HepG2 (cell line): ENCODE results near the gene SSH3. TPM values are rescaled to one million over a fixed set of nuclear protein-coding genes. Genes with fewer than 3 reads are reported as not detected.
A peak's percentile ranks its signal among the peaks of the same experiment; 100 is the strongest.

Source experiments
- ATAC-seq: fragments of 200-7000 bp; cut with Tn5 transposase; 3 replicates; pipeline ENCODE4 v1.9.1; 2020; ENCODE audit warnings: mild to moderate bottlenecking, moderate library complexity
- BruUV-seq: library from RNA; stranded (reverse); fragments of 400-500 nt; replicated peaks from 2 replicates; lab custom pipeline; 2021; lab: Mats Ljungman, UMichigan
- CTCF ChIA-PET: fragments of 300-600 bp; formaldehyde crosslinking; extraction: SDS; loops from one replicate; lab custom pipeline; 2021; ENCODE audit warnings: low total read pairs, inconsistent platforms, low intra/inter-chr PET ratio; lab: Yijun Ruan, JAX
- POLR2A ChIA-PET: fragments of 350-600 bp; sonication (Branson Sonifier 250); formaldehyde crosslinking; loops from one replicate; lab custom pipeline; 2020; ENCODE audit warnings: antibody characterized with exemption, inconsistent platforms; lab: Yijun Ruan, JAX
- DNase-seq: peaks from one replicate; pipeline ENCODE4 v3.0.0-alpha.2; 2015; ENCODE audit warnings: low spot score
- FAIRE-seq: peaks from 3 replicates; lab custom pipeline; 2011; peaks lifted over from hg19 to GRCh38; lab: Jason Lieb, UNC
- H2AFZ ChIP-seq: one replicate; pipeline ENCODE4 v1.6.1; 2011; ENCODE audit warnings: low read length, inconsistent platforms
- H3K27ac ChIP-seq: fragments of 300-600 bp; 3 replicates; pipeline ENCODE4 v1.8.0; 2011; ENCODE audit warnings: mixed run types, mild to moderate bottlenecking, mixed read lengths, low read length, inconsistent platforms; ENCODE audit not compliant: insufficient read depth; ENCODE audit errors: extremely low read length
- H3K27me3 ChIP-seq, 2 experiments: fragments of 200-600 bp in 1 of 2; 2 replicates in 1 of 2; 3 replicates in 1 of 2; pipeline versions ENCODE4 v1.6.0 to v1.8.0; 2011; ENCODE audit warnings: low read length in 2 of 2, mild to moderate bottlenecking in 2 of 2, moderate library complexity in 2 of 2, inconsistent platforms in 1 of 2; ENCODE audit not compliant: insufficient read depth in 2 of 2, control insufficient read depth in 1 of 2
- H3K36me3 ChIP-seq, 2 experiments: fragments of 200-600 bp in 1 of 2; replicated peaks in 1 of 2; 2 replicates in 1 of 2; 3 replicates in 1 of 2; pipeline versions ENCODE4 v1.5.1 to v1.8.0; 2011; ENCODE audit warnings: low read length in 2 of 2, inconsistent platforms in 1 of 2; ENCODE audit not compliant: insufficient read depth in 2 of 2, control insufficient read depth in 1 of 2
- H3K4me1 ChIP-seq: 2 replicates; pipeline ENCODE4 v1.5.1; 2012; ENCODE audit warnings: low read length, inconsistent platforms; ENCODE audit not compliant: insufficient read depth
- H3K4me2 ChIP-seq: 2 replicates; pipeline ENCODE4 v1.6.0; 2011; ENCODE audit warnings: low read depth, low read length, inconsistent platforms
- H3K4me3 ChIP-seq, 3 experiments: fragments of 200-600 bp in 1 of 3; sonication (generic), shearing (Covaris generic) in 1 of 3; replicated peaks in 1 of 3; 2 replicates each; pipeline ENCODE4 v1.5.1; 2011 to 2016; ENCODE audit warnings: low read length in 3 of 3, inconsistent platforms in 2 of 3, low read depth in 2 of 3, mild to moderate bottlenecking in 2 of 3, control low read depth in 1 of 3, mixed read lengths in 1 of 3; ENCODE audit not compliant: insufficient read depth in 1 of 3
- H3K79me2 ChIP-seq: one replicate; pipeline ENCODE4 v1.6.1; 2011; ENCODE audit warnings: low read length, inconsistent platforms; ENCODE audit not compliant: insufficient read depth
- H3K9ac ChIP-seq: 2 replicates; pipeline ENCODE4 v1.6.0; 2011; ENCODE audit warnings: mild to moderate bottlenecking, low read depth, low read length, inconsistent platforms; ENCODE audit not compliant: insufficient read depth
- H3K9me3 ChIP-seq: 2 replicates; pipeline ENCODE4 v1.5.1; 2012; ENCODE audit warnings: mild to moderate bottlenecking, low read length
- H4K20me1 ChIP-seq: 2 replicates; pipeline ENCODE4 v1.6.0; 2011; ENCODE audit warnings: inconsistent platforms, mild to moderate bottlenecking, low read length, moderate library complexity; ENCODE audit not compliant: insufficient read depth
- ATF7 ChIP-seq, 2 experiments: fragments of 450-650 bp in 1 of 2; sonication (generic) in 1 of 2; formaldehyde crosslinking in 1 of 2; IDR thresholded peaks; 2 replicates each; pipeline versions ENCODE4 v1.4.0 to v1.6.1; 2016 to 2020; ENCODE audit warnings: antibody characterized with exemption in 1 of 2, mild to moderate bottlenecking in 1 of 2, missing genetic modification reagents in 1 of 2
- GPBP1L1 ChIP-seq: sonication (generic); formaldehyde crosslinking; IDR thresholded peaks from 2 replicates; pipeline ENCODE4 v1.5.0; 2020; ENCODE audit warnings: mild to moderate bottlenecking, missing genetic modification reagents
- PHF5A ChIP-seq: IDR thresholded peaks from one replicate; pipeline ENCODE4 v1.6.1; 2018; ENCODE audit warnings: low read depth, missing genetic modification reagents; ENCODE audit not compliant: unreplicated experiment
- PRDM4 ChIP-seq: sonication (generic); formaldehyde crosslinking; IDR thresholded peaks from 2 replicates; pipeline ENCODE4 v1.9.0; 2021; ENCODE audit warnings: missing genetic modification reagents, borderline replicate concordance
- RBFOX2 ChIP-seq: fragments of 200-400 bp; formaldehyde crosslinking; IDR thresholded peaks from 2 replicates; pipeline ENCODE4 v1.6.1; 2017; ENCODE audit warnings: low read depth, mild to moderate bottlenecking, low read length
- SMAD3 ChIP-seq: sonication (generic); formaldehyde crosslinking; IDR thresholded peaks from 2 replicates; pipeline ENCODE4 v1.4.0; 2020; ENCODE audit warnings: missing genetic modification reagents
- SP5 ChIP-seq: IDR thresholded peaks from 2 replicates; pipeline ENCODE4 v1.6.1; 2016; ENCODE audit warnings: low read depth, borderline replicate concordance
- TAF15 ChIP-seq: fragments of 200-400 bp; formaldehyde crosslinking; IDR thresholded peaks from one replicate; pipeline ENCODE4 v1.6.1; 2018; ENCODE audit warnings: mild to moderate bottlenecking, low read depth, low read length; ENCODE audit not compliant: poor library complexity, severe bottlenecking
- TCF12 ChIP-seq, 2 experiments: fragments of 450-650 bp in 1 of 2; sonication (generic) in 1 of 2; formaldehyde crosslinking in 1 of 2; IDR thresholded peaks; 2 replicates each; pipeline versions ENCODE4 v1.6.1 to v1.8.0; 2017 to 2022; ENCODE audit warnings: antibody characterized with exemption in 1 of 2, mild to moderate bottlenecking in 1 of 2, missing genetic modification reagents in 1 of 2, moderate library complexity in 1 of 2
- THAP11 ChIP-seq: IDR thresholded peaks from 2 replicates; pipeline ENCODE4 v1.6.1; 2016; ENCODE audit warnings: missing biosample characterization, missing genetic modification reagents
- ZBTB25 ChIP-seq: IDR thresholded peaks from 2 replicates; pipeline ENCODE4 v1.6.1; 2018; ENCODE audit warnings: missing genetic modification reagents
- ZNF33B ChIP-seq: sonication (generic); formaldehyde crosslinking; IDR thresholded peaks from 2 replicates; pipeline ENCODE4 v1.5.1; 2020; ENCODE audit warnings: mild to moderate bottlenecking, missing genetic modification reagents
- ZNF354B ChIP-seq: sonication (generic); formaldehyde crosslinking; IDR thresholded peaks from 2 replicates; pipeline ENCODE4 v1.8.0; 2022; ENCODE audit warnings: mild to moderate bottlenecking, missing genetic modification reagents
- ZNF382 ChIP-seq: sonication (generic); formaldehyde crosslinking; IDR thresholded peaks from 2 replicates; pipeline ENCODE4 v1.5.0; 2020; ENCODE audit warnings: missing genetic modification reagents, mild to moderate bottlenecking, borderline replicate concordance
- ZNF44 ChIP-seq: sonication (generic); formaldehyde crosslinking; IDR thresholded peaks from 2 replicates; pipeline ENCODE4 v1.5.1; 2020; ENCODE audit warnings: mild to moderate bottlenecking, missing genetic modification reagents
- WGBS: methylation state at CpG from one replicate; pipeline ENCODE4 v1.1.6; 2017; ENCODE audit warnings: low lambda C conversion rate; 5-methylcytosine and 5-hydroxymethylcytosine counted together
- in situ Hi-C: cut with HindIII; loops from 2 replicates; pipeline ENCODE4 v1.10.0; 2017; ENCODE audit warnings: low pct_unique_long_range_greater_than_20kb; ENCODE audit not compliant: extremely low pct_ligation_motif_present
- intact Hi-C: fragments of 100-400 bp; cut with micrococcal nuclease; formaldehyde crosslinking; loops from one replicate; pipeline ENCODE4 v1.10.0; 2022; ENCODE audit not compliant: unreplicated experiment
- polyA plus RNA-seq, 8 experiments: library from polyadenylated mRNA; depleted of rRNA in 3 of 8; stranded (reverse) in 7 of 8; unstranded in 1 of 8; fragments of >200 nt; fragmentation: Illumina TruSeq in 4 of 8; extraction: Trizol in 4 of 8; gene quantifications; 2 replicates each; pipeline versions ENCODE4 v1.2.1 to v1.2.3, GENCODE V29; 2011 to 2016; ENCODE audit warnings: low read depth in 4 of 8, missing spikeins in 1 of 8, mixed read lengths in 1 of 8; ENCODE audit not compliant: insufficient read depth in 1 of 8
- total RNA-seq, 5 experiments: library from RNA; depleted of rRNA; stranded (reverse); fragments of >200 nt; fragmentation: Illumina TruSeq; extraction: Trizol; gene quantifications; 2 replicates each; pipeline ENCODE4 v1.2.3, GENCODE V29; 2016; ENCODE audit warnings: low read depth in 1 of 5

SSH3 gene
- total and polyA plus RNA-seq, 2 of the 13 experiments (the other 11 are each of a cell fraction or from before 2014, with no cell fraction given), result 12.4 to 18.8 TPM

DNA sequence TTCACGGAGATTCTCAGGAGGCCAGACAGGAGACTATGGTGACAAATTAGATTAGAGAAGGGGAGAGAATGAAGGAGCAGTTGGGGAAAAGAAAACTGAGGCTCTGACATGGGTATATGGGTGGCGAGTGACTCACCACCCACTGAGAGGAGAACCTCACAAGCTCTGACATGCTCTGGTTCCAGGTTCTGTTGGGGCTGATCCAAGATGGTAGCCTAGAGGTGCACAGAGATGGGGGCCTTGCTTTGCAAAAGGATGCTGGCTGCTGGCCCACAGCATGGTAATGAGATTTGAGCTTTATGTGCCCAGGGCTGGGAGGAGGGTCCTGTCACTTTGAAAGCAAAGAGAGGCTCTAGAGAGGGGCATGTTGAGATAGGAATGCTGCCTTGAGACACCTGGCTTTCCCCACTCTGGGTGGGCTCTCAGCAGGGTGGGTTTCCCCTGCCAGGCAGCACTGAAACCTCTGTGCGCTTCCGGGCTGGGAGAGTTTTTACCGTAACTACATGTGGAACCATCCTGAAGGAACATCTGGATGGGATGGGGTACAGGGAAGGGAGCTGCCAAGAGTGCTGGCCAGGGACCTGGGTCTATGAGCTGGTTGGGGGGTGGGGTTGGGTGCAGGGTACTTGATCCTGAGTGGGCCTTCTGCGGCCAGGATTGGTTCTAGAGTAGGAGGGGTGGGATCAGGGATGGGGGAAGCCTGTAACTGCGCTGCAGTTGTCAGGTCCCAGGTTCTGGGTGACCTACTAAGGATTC, 38.3 kb upstream of the SSH3 start (continued):
- TF ChIP-seq THAP11 (CRISPR knock-in tag), result no peak

DNA sequence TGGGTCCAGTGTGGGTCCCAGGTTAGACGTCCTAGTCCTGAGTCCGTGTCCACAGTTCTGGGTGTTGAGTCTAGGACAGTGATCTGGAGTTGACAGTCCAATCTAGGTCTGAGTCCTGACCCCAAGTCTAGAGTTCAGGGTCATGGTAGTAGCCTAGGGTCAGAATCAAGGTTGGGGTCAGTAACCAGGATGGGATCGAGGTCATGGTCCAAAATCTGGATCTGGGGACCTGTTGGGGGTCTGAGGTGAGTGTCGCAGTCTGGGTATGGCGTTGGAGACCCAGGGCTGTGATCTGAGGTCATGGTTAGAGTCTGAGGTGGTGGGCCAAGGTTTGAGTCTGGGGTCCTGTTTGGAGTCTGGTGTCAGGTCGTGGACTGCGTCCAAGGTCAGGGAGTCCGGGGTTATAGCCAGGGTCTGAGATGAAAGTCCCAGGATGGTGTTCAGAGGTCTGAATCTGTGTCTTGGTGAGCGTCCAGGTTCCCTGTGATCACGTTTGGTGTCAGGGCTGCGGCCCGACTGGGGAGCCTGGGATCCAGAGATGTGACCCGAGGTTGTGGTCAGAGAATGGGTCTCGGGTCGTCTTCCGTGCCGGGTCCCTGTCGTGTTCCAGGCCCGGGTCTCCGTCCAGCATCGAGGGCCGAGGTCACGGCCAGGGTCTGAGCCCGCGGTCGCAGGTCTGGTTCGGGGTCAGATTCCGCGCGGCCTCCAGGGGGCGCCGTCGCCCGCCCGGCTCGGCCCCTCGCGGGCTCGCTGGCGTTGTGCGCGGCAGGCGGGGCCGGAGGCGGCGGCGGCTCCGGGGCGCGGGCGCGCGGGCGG, 37.5 kb upstream of the SSH3 start:
- peaks cover 1 to 30% of the 10 kb centered on the region in 2 experiments; a peak in 3 of 5 replicates for H3K36me3 ChIP-seq
- H2AFZ ChIP-seq, result peak overlapping the region; percentile 46
- peak; percentile 44 for DNase-seq
- FAIRE-seq, result no peak
- BruUV-seq, result no TSS peak
- intact Hi-C loops, result no loop called here
- H3K27ac ChIP-seq, result no peak overlapping the region
- H3K4me2 ChIP-seq, result peak overlapping the region; percentile 94
- 21% methylated on average over 9 of the region's 54 CpGs for WGBS
- peak; percentile 51 for ATAC-seq
- H3K9me3 ChIP-seq, result no peaks in the 10 kb centered on the region
- no peaks in the 10 kb centered on the region for H3K27me3 ChIP-seq
- in situ Hi-C loops, result no loop called here
- CTCF ChIA-PET, result interaction anchor here (1.6 to 2.4 kb wide), 2 partner anchors 23 to 52 kb away, joined by 5 to 25 read pairs; partner anchors contain the start of gene ANKRD13D
- H3K4me3 ChIP-seq, result peak overlapping the region; percentile 43 to 65 (median 49); a peak in 5 of 6 replicates
- H3K4me1 ChIP-seq, result peaks cover 73% of the 10 kb centered on the region
- peaks cover 40% of the 10 kb centered on the region for H3K79me2 ChIP-seq
- H3K9ac ChIP-seq, result peak overlapping the region; percentile 39; the same call in 1 of the 2 replicates
- POLR2A ChIA-PET, result interaction anchor here (1.0 to 4.5 kb wide), 4 partner anchors 22 to 52 kb away, joined by 3 to 19 read pairs (median 4); partner anchors contain the start of gene ANKRD13D
- H4K20me1 ChIP-seq, result peaks cover 12% of the 10 kb centered on the region
- no peak for TF ChIP-seq PHF5A (CRISPR knock-in tag)
- TF ChIP-seq SMAD3 (CRISPR knock-in tag), result no peak
- TF ChIP-seq SP5 (CRISPR knock-in tag), result no peak
- no peak for TF ChIP-seq PRDM4 (CRISPR knock-in tag)
- no peak for TF ChIP-seq ZNF44 (CRISPR knock-in tag)
- TF ChIP-seq RBFOX2, result no peak
- no peak for TF ChIP-seq TAF15
- no peak for TF ChIP-seq ZNF382 (CRISPR knock-in tag)
- peak; percentile 36; the same call in 1 of the 2 replicates for TF ChIP-seq ZBTB25 (CRISPR knock-in tag)
- no peak for TF ChIP-seq GPBP1L1 (CRISPR knock-in tag)
- TF ChIP-seq ZNF33B (CRISPR knock-in tag), result no peak
- no peak for TF ChIP-seq ZNF354B
- no peak for TF ChIP-seq TCF12 (IDR thresholded peaks at IDR 0.05)
- no peak for TF ChIP-seq TCF12 (CRISPR knock-in tag; IDR thresholded peaks at IDR 0.05)
- TF ChIP-seq ATF7 (IDR thresholded peaks at IDR 0.05), result no peak
- 0 out of 2 replicates have a peak, but pooled peaks have one; percentile 35 for TF ChIP-seq ATF7 (CRISPR knock-in tag; IDR thresholded peaks at IDR 0.05)
